IMR-90 (cell line): ENCODE data around the gene MPL. TPM values are rescaled to one million over a fixed set of nuclear protein-coding genes. Genes with fewer than 3 reads are reported as not detected.

Experiments
- ATAC-seq: fragments of 200-7000 bp; cut with Tn5 transposase; 2 replicates; pipeline ENCODE4 v1.9.1; 2020; ENCODE audit warnings: low read depth, mild to moderate bottlenecking, moderate library complexity
- BruUV-seq: library from RNA; stranded (reverse); fragments of 400-500 nt; replicated peaks from 2 replicates; lab custom pipeline; 2021; lab: Mats Ljungman, UMichigan
- CTCF ChIA-PET: fragments of 300-600 bp; formaldehyde crosslinking; extraction: SDS; loops from one replicate; lab custom pipeline; 2021; ENCODE audit warnings: antibody characterized with exemption; lab: Yijun Ruan, JAX
- POLR2A ChIA-PET: fragments of 300-600 bp; sonication (Branson Sonifier 250); formaldehyde crosslinking; loops from one replicate; lab custom pipeline; 2022; ENCODE audit warnings: antibody characterized with exemption; ENCODE audit not compliant: unreplicated experiment; lab: Charles Lee
- DNase-seq: peaks from one replicate; pipeline ENCODE4 v3.0.0; 2013
- H2AFZ ChIP-seq: replicated peaks from 2 replicates; pipeline ENCODE3; 2013; ENCODE audit warnings: low read length, mild to moderate bottlenecking; ENCODE audit not compliant: poor library complexity
- H2AK5ac ChIP-seq: 2 replicates; pipeline ENCODE4 v1.6.1; 2013; ENCODE audit warnings: low read depth, low read length, inconsistent platforms
- H2AK9ac ChIP-seq: replicated peaks from 2 replicates; pipeline ENCODE3; 2013; ENCODE audit warnings: mild to moderate bottlenecking, low read depth, low read length, moderate library complexity; ENCODE audit not compliant: poor library complexity
- H2BK120ac ChIP-seq: 2 replicates; pipeline ENCODE4 v1.6.1; 2013; ENCODE audit warnings: low read depth, low read length, inconsistent platforms
- H2BK15ac ChIP-seq: 3 replicates; pipeline ENCODE4 v1.6.1; 2013; ENCODE audit warnings: low read depth, low read length, inconsistent platforms
- H2BK20ac ChIP-seq: 2 replicates; pipeline ENCODE4 v1.6.1; 2013; ENCODE audit warnings: low read depth, mild to moderate bottlenecking, inconsistent platforms, low read length, moderate library complexity
- H2BK5ac ChIP-seq: 2 replicates; pipeline ENCODE4 v1.6.1; 2013; ENCODE audit warnings: mild to moderate bottlenecking, low read depth, low read length, inconsistent platforms; ENCODE audit not compliant: poor library complexity, severe bottlenecking
- H3K14ac ChIP-seq: replicated peaks from 2 replicates; pipeline ENCODE4 v1.6.1; 2013; ENCODE audit warnings: low read depth, low read length, inconsistent platforms
- H3K18ac ChIP-seq: 2 replicates; pipeline ENCODE4 v1.6.1; 2013; ENCODE audit warnings: low read depth, low read length, control low read depth
- H3K23ac ChIP-seq: 2 replicates; pipeline ENCODE4 v1.6.1; 2013; ENCODE audit warnings: low read depth, low read length, inconsistent platforms
- H3K27ac ChIP-seq: 2 replicates; pipeline ENCODE4 v1.5.1; 2013; ENCODE audit warnings: mild to moderate bottlenecking, control low read depth, low read length; ENCODE audit not compliant: insufficient read depth
- H3K27me3 ChIP-seq: 2 replicates; pipeline ENCODE4 v1.6.1; 2013; ENCODE audit warnings: low read length; ENCODE audit not compliant: control insufficient read depth, insufficient read depth
- H3K36me3 ChIP-seq: 2 replicates; pipeline ENCODE4 v1.6.1; 2013; ENCODE audit warnings: low read length, mixed read lengths; ENCODE audit not compliant: control insufficient read depth, insufficient read depth
- H3K4ac ChIP-seq: 2 replicates; pipeline ENCODE4 v1.6.1; 2013; ENCODE audit warnings: low read depth, low read length, inconsistent platforms
- H3K4me1 ChIP-seq: 2 replicates; pipeline ENCODE4 v1.6.1; 2013; ENCODE audit warnings: low read length, mixed read lengths; ENCODE audit not compliant: control insufficient read depth, insufficient read depth
- H3K4me2 ChIP-seq: 2 replicates; pipeline ENCODE4 v1.6.1; 2013; ENCODE audit warnings: low read depth, mild to moderate bottlenecking, control low read depth, low read length, moderate library complexity
- H3K4me3 ChIP-seq: 2 replicates; pipeline ENCODE4 v1.5.1; 2013; ENCODE audit warnings: low read depth, mild to moderate bottlenecking, control low read depth, low read length, moderate library complexity; ENCODE audit not compliant: insufficient read depth
- H3K56ac ChIP-seq: 2 replicates; pipeline ENCODE4 v1.6.1; 2013; ENCODE audit warnings: low read length, inconsistent platforms; ENCODE audit not compliant: insufficient read depth; ENCODE audit errors: extremely low read depth
- H3K79me1 ChIP-seq, 2 experiments: 2 replicates each; pipeline ENCODE4 v1.6.1; 2013; ENCODE audit warnings: low read length in 2 of 2, inconsistent platforms in 1 of 2, low read depth in 1 of 2
- H3K9ac ChIP-seq: 2 replicates; pipeline ENCODE4 v1.6.1; 2013; ENCODE audit warnings: low read depth, low read length, control low read depth
- H3K9me1 ChIP-seq: 2 replicates; pipeline ENCODE4 v1.6.1; 2013; ENCODE audit warnings: low read length, inconsistent platforms; ENCODE audit not compliant: insufficient read depth
- H3K9me3 ChIP-seq: 2 replicates; pipeline ENCODE4 v1.6.1; 2013; ENCODE audit warnings: low read length; ENCODE audit not compliant: control insufficient read depth, insufficient read depth
- H4K20me1 ChIP-seq: 2 replicates; pipeline ENCODE4 v1.6.1; 2013; ENCODE audit warnings: low read length, inconsistent platforms; ENCODE audit not compliant: insufficient read depth
- H4K5ac ChIP-seq: 2 replicates; pipeline ENCODE4 v1.6.1; 2013; ENCODE audit warnings: mild to moderate bottlenecking, low read depth, low read length, control low read depth
- H4K8ac ChIP-seq, 2 experiments: 2 replicates each; pipeline ENCODE4 v1.6.1; 2013; ENCODE audit warnings: low read depth in 2 of 2, low read length in 2 of 2, control low read depth in 1 of 2, inconsistent platforms in 1 of 2
- H4K91ac ChIP-seq: 2 replicates; pipeline ENCODE4 v1.6.1; 2013; ENCODE audit warnings: low read depth, low read length, inconsistent platforms; ENCODE audit not compliant: insufficient read depth
- BHLHE40 ChIP-seq: fragments of 150-350 bp; IDR thresholded peaks from 2 replicates; pipeline ENCODE4 v1.6.1; 2016; ENCODE audit warnings: mild to moderate bottlenecking, low read depth, low read length
- CEBPB ChIP-seq: IDR thresholded peaks from 2 replicates; pipeline ENCODE4 v1.6.1; 2012; ENCODE audit warnings: low read depth, low read length, improper control_type of control experiment
- CHD1 ChIP-seq: IDR thresholded peaks from 2 replicates; pipeline ENCODE4 v1.6.1; 2012; ENCODE audit warnings: low read depth, low read length, improper control_type of control experiment
- CTCF ChIP-seq: conservative IDR thresholded peaks from 2 replicates; pipeline ENCODE4 v1.5.1; 2012; ENCODE audit warnings: mild to moderate bottlenecking, low read depth, low read length, improper control_type of control experiment
- ELK1 ChIP-seq: fragments of 150-350 bp; IDR thresholded peaks from 2 replicates; pipeline ENCODE4 v1.6.1; 2016; ENCODE audit warnings: low read depth, mild to moderate bottlenecking, low read length, moderate library complexity, borderline replicate concordance
- FOS ChIP-seq: fragments of 150-350 bp; IDR thresholded peaks from 2 replicates; pipeline ENCODE4 v1.6.1; 2016; ENCODE audit warnings: low read depth, low read length
- MAFK ChIP-seq: IDR thresholded peaks from 2 replicates; pipeline ENCODE4 v1.6.1; 2012; ENCODE audit warnings: low read depth, low read length, improper control_type of control experiment
- MAZ ChIP-seq: IDR thresholded peaks from 2 replicates; pipeline ENCODE4 v1.6.1; 2012; ENCODE audit warnings: low read depth, mild to moderate bottlenecking, low read length, improper control_type of control experiment, moderate library complexity, borderline replicate concordance
- MXI1 ChIP-seq: IDR thresholded peaks from 2 replicates; pipeline ENCODE4 v1.6.1; 2012; ENCODE audit warnings: low read depth, mild to moderate bottlenecking, low read length, moderate library complexity, borderline replicate concordance
- NFE2L2 ChIP-seq: fragments of 150-350 bp; IDR thresholded peaks from 2 replicates; pipeline ENCODE4 v1.6.1; 2016; ENCODE audit warnings: low read depth, mild to moderate bottlenecking, low read length
- POLR2A ChIP-seq: IDR thresholded peaks from 2 replicates; pipeline ENCODE4 v1.6.1; 2012; ENCODE audit warnings: mild to moderate bottlenecking, low read depth, low read length
- RAD21 ChIP-seq: IDR thresholded peaks from 2 replicates; pipeline ENCODE4 v1.6.1; 2012; ENCODE audit warnings: low read length, improper control_type of control experiment
- RCOR1 ChIP-seq: IDR thresholded peaks from 2 replicates; pipeline ENCODE4 v1.6.1; 2012; ENCODE audit warnings: mild to moderate bottlenecking, low read length, improper control_type of control experiment; ENCODE audit not compliant: insufficient replicate concordance
- RFX5 ChIP-seq: IDR thresholded peaks from 2 replicates; pipeline ENCODE4 v1.8.0; 2012; ENCODE audit warnings: low read depth, mild to moderate bottlenecking, low read length, moderate library complexity
- SMC3 ChIP-seq: fragments of 150-350 bp; IDR thresholded peaks from 2 replicates; pipeline ENCODE4 v1.6.1; 2016; ENCODE audit warnings: low read depth, mild to moderate bottlenecking, antibody characterized with exemption, low read length, moderate library complexity
- USF2 ChIP-seq: fragments of 150-350 bp; IDR thresholded peaks from 2 replicates; pipeline ENCODE4 v1.6.1; 2017; ENCODE audit warnings: mild to moderate bottlenecking, antibody characterized with exemption, low read length, low read depth
- WGBS, 2 experiments: methylation state at CpG; one replicate each; pipeline versions ENCODE4 v1.1.5 to v1.1.7; 2013; ENCODE audit warnings: missing lambda C conversion rate in 2 of 2; ENCODE audit not compliant: insufficient read length in 1 of 2; ENCODE audit errors: extremely low coverage in 2 of 2; 5-methylcytosine and 5-hydroxymethylcytosine counted together
- dilution Hi-C: fragments of 300-500 bp; cut with HindIII; formaldehyde crosslinking; loops from one replicate; pipeline ENCODE4 v1.14.3; 2018; ENCODE audit warnings: low sequenced_read_pairs; ENCODE audit not compliant: unreplicated experiment
- in situ Hi-C: fragments of 300-500 bp; cut with MboI; formaldehyde crosslinking; loops from 3 replicates; pipeline ENCODE4 v1.14.3; 2019; ENCODE audit warnings: low sequenced_read_pairs, inconsistent platforms, mixed read lengths
- intact Hi-C: fragments of 100-400 bp; cut with micrococcal nuclease; formaldehyde crosslinking; loops from 2 replicates; pipeline ENCODE4 v1.10.0; 2022
- polyA plus RNA-seq, 3 experiments: library from polyadenylated mRNA; depleted of rRNA; stranded (reverse); fragments of >200 nt; gene quantifications; 2 replicates each; pipeline ENCODE4 v1.2.3, GENCODE V29; 2012; ENCODE audit warnings: low replicate concordance in 1 of 3
- total RNA-seq: library from RNA; depleted of rRNA; stranded (reverse); fragments of >200 nt; gene quantifications from 2 replicates; pipeline ENCODE4 v1.2.3, GENCODE V29; 2012

The MPL gene
- total and polyA plus RNA-seq, 2 of the 4 experiments (the other 2 are of a cell fraction) = 0.12 TPM; not detected in 1

GRCh38 chr1:43317817-43318471 lies 19.7 kb upstream of the MPL start:
- intact Hi-C loops = no loop called here
- DNase-seq (peak; percentile 49), ATAC-seq (peak; percentile 37; the same call in 1 of the 2 replicates)
- no peak overlapping the region for H3K23ac ChIP-seq
- no peak overlapping the region for H3K9ac ChIP-seq
- dilution Hi-C loops = no loop called here
- H3K36me3 ChIP-seq = no peaks in the 10 kb centered on the region
- no peak overlapping the region for H2AK5ac ChIP-seq
- no peak overlapping the region for H3K56ac ChIP-seq
- no peak overlapping the region for H4K8ac ChIP-seq
- no peak overlapping the region for H2BK15ac ChIP-seq
- H3K4ac ChIP-seq = no peak overlapping the region
- no peak overlapping the region for H4K5ac ChIP-seq
- ChIA-PET POLR2A (no interaction called here), CTCF (no interaction called here)
- no peak overlapping the region for H3K4me2 ChIP-seq
- 73% methylated on average over 12 of the region's 15 CpGs; no CpG with 5 or more reads in 1 of the 2 experiments for WGBS, 2 experiments
- in situ Hi-C loops = no loop called here
- peaks cover 3% of the 10 kb centered on the region; the same call in 1 of the 2 replicates for H3K9me1 ChIP-seq
- peak overlapping the region; percentile 69 for H2AFZ ChIP-seq
- no peak overlapping the region for H2BK20ac ChIP-seq
- no peak overlapping the region for H4K91ac ChIP-seq
- H2BK120ac ChIP-seq = no peak overlapping the region
- no peak overlapping the region for H2BK5ac ChIP-seq
- H3K9me3 ChIP-seq = no peaks in the 10 kb centered on the region
- H3K27ac ChIP-seq = no peak overlapping the region
- no peaks in the 10 kb centered on the region for H3K27me3 ChIP-seq
- BruUV-seq = no TSS peak
- H3K14ac ChIP-seq = no peak overlapping the region
- peak overlapping the region; percentile 1 for H2AK9ac ChIP-seq
- no peaks in the 10 kb centered on the region for H4K20me1 ChIP-seq
- no peak for TF ChIP-seq CEBPB
- no peak for TF ChIP-seq CTCF
- no peak for TF ChIP-seq BHLHE40
- TF ChIP-seq MAZ = no peak
- TF ChIP-seq NFE2L2 = no peak
- no peak for TF ChIP-seq ELK1
- no peak for TF ChIP-seq FOS
- no peak for TF ChIP-seq RAD21
- TF ChIP-seq CHD1 = no peak
- no peak for TF ChIP-seq MXI1
- TF ChIP-seq RFX5 = no peak
- no peak for TF ChIP-seq MAFK
- TF ChIP-seq SMC3 = no peak
- TF ChIP-seq POLR2A = no peak
- no peak for TF ChIP-seq RCOR1
- TF ChIP-seq USF2 = no peak
- no peaks in the 10 kb centered on the region for H3K79me1 ChIP-seq
- peaks cover 5% of the 10 kb centered on the region for H3K4me1 ChIP-seq
- H3K4me3 ChIP-seq = no peak overlapping the region
- H3K18ac ChIP-seq = no peak overlapping the region
